ENCODE measurements around the gene RET. TPM values are rescaled to one million over a fixed set of nuclear protein-coding genes. Genes with fewer than 3 reads are reported as not detected.

RET gene
- total and polyA plus RNA-seq, 2 of the 8 experiments (the other 6 are each of a cell fraction or from before 2014, with no cell fraction given): 6.7 to 8.4 TPM

DNA sequence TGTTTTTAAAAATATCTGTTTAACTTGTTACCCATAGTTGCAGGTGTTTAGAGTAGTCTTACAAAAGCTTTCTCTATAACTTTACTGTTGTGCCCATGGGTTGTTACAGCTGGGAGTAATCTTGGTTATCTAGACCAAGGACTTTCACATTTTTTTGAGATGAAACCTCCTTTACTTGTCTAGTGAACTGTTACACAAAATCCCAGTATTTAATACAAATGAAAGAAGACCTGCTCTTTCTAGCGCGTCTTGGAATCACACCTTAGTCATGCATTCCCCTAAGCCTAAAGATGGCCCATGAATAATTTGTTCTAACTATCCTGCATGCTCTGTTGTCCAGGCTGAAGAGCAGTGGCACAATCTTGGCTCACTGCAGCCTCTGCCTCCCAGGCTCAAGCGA lies 99.4 kb downstream of the RET start:
- POLR2A ChIA-PET (ENCODE audit: partially characterized antibody): no interaction called here
- no peak overlapping the region for H2AFZ ChIP-seq (ENCODE audit: low read length)

More for the DNA sequence above, 99.4 kb downstream of the RET start:
- Histone ChIP-seq H2BK5ac (ENCODE audit: low read depth, low read length) (no peak overlapping the region), H3K4ac (replicated peaks; ENCODE audit: insufficient read length, low read depth, low read length) (no peak overlapping the region), H3K4me2 (ENCODE audit: insufficient read depth in 1 of 2, low read depth in 2 of 2, low read length in 2 of 2) (no peak overlapping the region), H3K23me2 (ENCODE audit: low read depth, low read length) (no peaks in the 10 kb centered on the region; the same call in 1 of the 2 replicates), H3K23ac (ENCODE audit: insufficient read length) (no peak overlapping the region), H2AK5ac (ENCODE audit: low read depth, low read length) (no peak overlapping the region), H3K9me3 (ENCODE audit: insufficient read depth in 2 of 2, low read depth in 1 of 2, low read length in 1 of 2) (no peaks in the 10 kb centered on the region), H2BK20ac (ENCODE audit: low read length) (no peak overlapping the region), H3K4me3 (ENCODE audit: extremely low read depth in 1 of 4, insufficient read depth in 2 of 4, low read depth in 3 of 4, low read length in 4 of 4) (no peak overlapping the region), H3K27ac (ENCODE audit: low read depth, low read length) (no peak overlapping the region), H3K36me3 (ENCODE audit: control insufficient read depth in 2 of 4, insufficient read depth in 4 of 4, low read length in 3 of 4) (peaks cover 0 to 2% (median 0%) of the 10 kb centered on the region in 4 experiments; a peak in 2 of 8 replicates), H4K8ac (ENCODE audit: extremely low read depth, insufficient read depth, low read length) (no peak overlapping the region), H3K4me1 (replicated peaks in 1 of 4; ENCODE audit: control insufficient read depth in 3 of 4, insufficient read depth in 4 of 4, low read length in 3 of 4) (no peaks in the 10 kb centered on the region; a peak in 1 of 7 replicates), H2BK12ac (ENCODE audit: low read depth, low read length) (no peak overlapping the region), H3K18ac (ENCODE audit: extremely low read depth, low read length) (no peak overlapping the region), H3K9ac (replicated peaks in 1 of 4; ENCODE audit: extremely low read depth in 1 of 4, low read depth in 3 of 4, low read length in 3 of 4) (no peak overlapping the region), H3K79me2 (ENCODE audit: control insufficient read depth in 1 of 2, insufficient read depth in 2 of 2, low read length in 2 of 2) (no peaks in the 10 kb centered on the region), H3K56ac (replicated peaks; ENCODE audit: insufficient read length, low read depth, low read length) (no peak overlapping the region), H3K27me3 (replicated peaks in 1 of 4; ENCODE audit: control insufficient read depth in 3 of 4, extremely low read depth in 1 of 4, insufficient read depth in 3 of 4, low read length in 3 of 4) (no peaks in the 10 kb centered on the region), H3K79me1 (ENCODE audit: low read depth, low read length) (no peaks in the 10 kb centered on the region), H3K14ac (ENCODE audit: insufficient read length) (no peak overlapping the region), H4K5ac (ENCODE audit: insufficient read length, low read depth, low read length) (no peak overlapping the region), H4K20me1 (replicated peaks in 1 of 2; ENCODE audit: control insufficient read depth in 1 of 2, insufficient read depth in 2 of 2, low read length in 2 of 2) (peaks cover 0 to 5% of the 10 kb centered on the region in 2 experiments), H2BK15ac (ENCODE audit: low read length) (no peak overlapping the region), H2BK120ac (replicated peaks; ENCODE audit: low read depth, low read length) (no peak overlapping the region), H4K91ac (replicated peaks; ENCODE audit: insufficient read length, low read length) (no peak overlapping the region)
- WGBS, 2 experiments (ENCODE audit: extremely low coverage in 1 of 2, insufficient coverage in 1 of 2, insufficient read length in 1 of 2, insufficient replicate concordance in 2 of 2, low coverage in 1 of 2, low lambda C conversion rate in 2 of 2, missing lambda C conversion rate in 1 of 2): 97% methylated on average over 3 of the region's 3 CpGs; no CpG with 5 or more reads in 1 of the 2 experiments
- FAIRE-seq (no peak), DNase-seq (ENCODE audit: low read depth in 1 of 2, low spot score in 2 of 2) (no peak)
- CTCF ChIA-PET (ENCODE audit: partially characterized antibody): interaction anchor here (0.7 to 10.6 kb wide), 4 partner anchors 15 to 173 kb away, joined by 3 to 86 read pairs (median 4); no protein-coding TSS in a partner anchor
- TF ChIP-seq BCL11A (IDR thresholded peaks at IDR 0.05; ENCODE audit: low read depth in 2 of 2, low read length in 2 of 2): no peak
- TF ChIP-seq GTF2F1 (IDR thresholded peaks at IDR 0.05; ENCODE audit: borderline replicate concordance, low read depth, low read length): no peak
- no peak for TF ChIP-seq RXRA (IDR thresholded peaks at IDR 0.05; ENCODE audit: insufficient read depth, low read depth, low read length)
- TF ChIP-seq, protein P1, sequence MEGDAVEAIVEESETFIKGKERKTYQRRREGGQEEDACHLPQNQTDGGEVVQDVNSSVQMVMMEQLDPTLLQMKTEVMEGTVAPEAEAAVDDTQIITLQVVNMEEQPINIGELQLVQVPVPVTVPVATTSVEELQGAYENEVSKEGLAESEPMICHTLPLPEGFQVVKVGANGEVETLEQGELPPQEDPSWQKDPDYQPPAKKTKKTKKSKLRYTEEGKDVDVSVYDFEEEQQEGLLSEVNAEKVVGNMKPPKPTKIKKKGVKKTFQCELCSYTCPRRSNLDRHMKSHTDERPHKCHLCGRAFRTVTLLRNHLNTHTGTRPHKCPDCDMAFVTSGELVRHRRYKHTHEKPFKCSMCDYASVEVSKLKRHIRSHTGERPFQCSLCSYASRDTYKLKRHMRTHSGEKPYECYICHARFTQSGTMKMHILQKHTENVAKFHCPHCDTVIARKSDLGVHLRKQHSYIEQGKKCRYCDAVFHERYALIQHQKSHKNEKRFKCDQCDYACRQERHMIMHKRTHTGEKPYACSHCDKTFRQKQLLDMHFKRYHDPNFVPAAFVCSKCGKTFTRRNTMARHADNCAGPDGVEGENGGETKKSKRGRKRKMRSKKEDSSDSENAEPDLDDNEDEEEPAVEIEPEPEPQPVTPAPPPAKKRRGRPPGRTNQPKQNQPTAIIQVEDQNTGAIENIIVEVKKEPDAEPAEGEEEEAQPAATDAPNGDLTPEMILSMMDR (IDR thresholded peaks at IDR 0.05; ENCODE audit: control extremely low read depth in 1 of 3, insufficient read depth in 1 of 3, low read depth in 1 of 3, low read length in 3 of 3): no peak
- no peak for TF ChIP-seq POLR2A (IDR thresholded peaks at IDR 0.05; ENCODE audit: control extremely low read depth in 1 of 2, low read depth in 2 of 2, low read length in 2 of 2)
- TF ChIP-seq CTBP2 (IDR thresholded peaks at IDR 0.05; ENCODE audit: borderline replicate concordance, insufficient read depth, insufficient read length, low read length): no peak
- TF ChIP-seq ZNF274 (IDR thresholded peaks at IDR 0.05; ENCODE audit: borderline replicate concordance, extremely low read depth, low read length): no peak
- TF ChIP-seq JUND (IDR thresholded peaks at IDR 0.05; ENCODE audit: low read length): no peak
- TF ChIP-seq BACH1 (IDR thresholded peaks at IDR 0.05; ENCODE audit: low read length): no peak
- no peak for TF ChIP-seq RFX5 (IDR thresholded peaks at IDR 0.05; ENCODE audit: borderline replicate concordance, low read depth, low read length)
- TF ChIP-seq YY1 (IDR thresholded peaks at IDR 0.05; ENCODE audit: low read depth, low read length): no peak

All from H1 (cell line).